ENCODE results near the gene ANO7. TPM values are rescaled to one million over a fixed set of nuclear protein-coding genes. Genes with fewer than 3 reads are reported as not detected.

The ANO7 gene
- total and polyA plus RNA-seq, 11 donors, result 0.67 to 3.0 (median 1.1) TPM

DNA sequence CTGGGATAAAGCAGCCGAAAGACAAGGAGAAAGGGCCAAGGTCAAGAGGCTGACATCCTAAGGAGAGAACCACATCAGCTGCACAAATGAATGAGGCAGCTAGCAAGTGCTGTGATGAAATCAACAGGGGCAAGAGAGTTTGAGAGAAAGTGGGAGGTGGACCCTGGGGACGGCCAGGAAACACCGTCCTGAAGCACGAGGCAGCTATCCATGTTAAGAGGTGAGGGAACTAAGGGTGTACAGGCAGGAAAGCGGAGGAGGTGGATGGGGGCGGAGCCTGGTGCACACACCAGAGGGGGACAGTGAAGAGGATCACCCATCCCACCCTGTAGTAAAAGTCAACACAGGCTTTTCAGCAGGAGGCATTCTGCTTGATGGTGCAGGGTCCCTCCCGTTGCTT is 74.6 kb downstream of the ANO7 start:
- no peaks in the 10 kb centered on the region for H3K9me3 ChIP-seq
- H3K4me3 ChIP-seq, result no peak overlapping the region
- peaks cover 0 to 5% (median 0%) of the 10 kb centered on the region in 12 donors for H3K4me1 ChIP-seq
- no peak overlapping the region for H3K27ac ChIP-seq
- WGBS, 4 donors, result 86 to 91% (median 89%) methylated on average over 7 of the region's 7 CpGs
- no peaks in the 10 kb centered on the region for H3K27me3 ChIP-seq
- H3K36me3 ChIP-seq, result peaks cover 0 to 100% (median 99%) of the 10 kb centered on the region in 9 donors
- DNase-seq, result no peak
- TF ChIP-seq, protein P1, sequence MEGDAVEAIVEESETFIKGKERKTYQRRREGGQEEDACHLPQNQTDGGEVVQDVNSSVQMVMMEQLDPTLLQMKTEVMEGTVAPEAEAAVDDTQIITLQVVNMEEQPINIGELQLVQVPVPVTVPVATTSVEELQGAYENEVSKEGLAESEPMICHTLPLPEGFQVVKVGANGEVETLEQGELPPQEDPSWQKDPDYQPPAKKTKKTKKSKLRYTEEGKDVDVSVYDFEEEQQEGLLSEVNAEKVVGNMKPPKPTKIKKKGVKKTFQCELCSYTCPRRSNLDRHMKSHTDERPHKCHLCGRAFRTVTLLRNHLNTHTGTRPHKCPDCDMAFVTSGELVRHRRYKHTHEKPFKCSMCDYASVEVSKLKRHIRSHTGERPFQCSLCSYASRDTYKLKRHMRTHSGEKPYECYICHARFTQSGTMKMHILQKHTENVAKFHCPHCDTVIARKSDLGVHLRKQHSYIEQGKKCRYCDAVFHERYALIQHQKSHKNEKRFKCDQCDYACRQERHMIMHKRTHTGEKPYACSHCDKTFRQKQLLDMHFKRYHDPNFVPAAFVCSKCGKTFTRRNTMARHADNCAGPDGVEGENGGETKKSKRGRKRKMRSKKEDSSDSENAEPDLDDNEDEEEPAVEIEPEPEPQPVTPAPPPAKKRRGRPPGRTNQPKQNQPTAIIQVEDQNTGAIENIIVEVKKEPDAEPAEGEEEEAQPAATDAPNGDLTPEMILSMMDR (IDR thresholded peaks at IDR 0.05), result no peak
- no peak for TF ChIP-seq POLR2A (IDR thresholded peaks at IDR 0.05)
- ATAC-seq, result no peak
- intact Hi-C loops (cut with DNase I), result no loop called here

DNA sequence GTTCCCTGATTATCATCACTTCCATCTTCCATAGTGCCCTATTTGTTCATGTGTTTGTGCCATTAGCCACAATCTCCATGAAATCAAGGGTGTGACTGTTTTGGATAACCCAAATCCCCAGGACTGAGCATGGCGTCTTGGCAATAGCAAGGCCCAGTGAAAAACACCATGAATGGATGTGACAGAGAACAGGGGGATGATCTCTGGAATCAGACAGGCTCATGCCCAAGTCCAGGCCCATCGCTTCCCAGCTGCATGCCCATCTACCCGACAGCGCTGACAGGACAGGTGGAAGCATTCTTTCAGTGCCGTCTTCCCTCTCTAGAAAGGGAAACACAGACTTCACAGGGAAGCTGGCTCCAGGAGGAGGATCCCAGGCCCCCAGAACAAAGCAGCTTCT is 77.0 kb downstream of the ANO7 start:
- DNase-seq (peak in 1 of 5 donors; percentile 11), ATAC-seq (no peak)
- intact Hi-C loops (cut with DNase I), result no loop called here
- Histone ChIP-seq H3K9me3 (no peaks in the 10 kb centered on the region), H3K27me3 (no peaks in the 10 kb centered on the region), H3K36me3 (peaks cover 0 to 86% (median 77%) of the 10 kb centered on the region in 9 donors), H3K4me3 (no peak overlapping the region), H3K27ac (no peak overlapping the region), H3K4me1 (peaks cover 0 to 29% (median 20%) of the 10 kb centered on the region in 12 donors)
- WGBS, 4 donors, result 86 to 96% (median 90%) methylated on average over 4 to 5 of the region's 5 CpGs
- TF ChIP-seq, protein P1 (IDR thresholded peaks at IDR 0.05), result no peak
- TF ChIP-seq POLR2A (IDR thresholded peaks at IDR 0.05), result no peak

DNA sequence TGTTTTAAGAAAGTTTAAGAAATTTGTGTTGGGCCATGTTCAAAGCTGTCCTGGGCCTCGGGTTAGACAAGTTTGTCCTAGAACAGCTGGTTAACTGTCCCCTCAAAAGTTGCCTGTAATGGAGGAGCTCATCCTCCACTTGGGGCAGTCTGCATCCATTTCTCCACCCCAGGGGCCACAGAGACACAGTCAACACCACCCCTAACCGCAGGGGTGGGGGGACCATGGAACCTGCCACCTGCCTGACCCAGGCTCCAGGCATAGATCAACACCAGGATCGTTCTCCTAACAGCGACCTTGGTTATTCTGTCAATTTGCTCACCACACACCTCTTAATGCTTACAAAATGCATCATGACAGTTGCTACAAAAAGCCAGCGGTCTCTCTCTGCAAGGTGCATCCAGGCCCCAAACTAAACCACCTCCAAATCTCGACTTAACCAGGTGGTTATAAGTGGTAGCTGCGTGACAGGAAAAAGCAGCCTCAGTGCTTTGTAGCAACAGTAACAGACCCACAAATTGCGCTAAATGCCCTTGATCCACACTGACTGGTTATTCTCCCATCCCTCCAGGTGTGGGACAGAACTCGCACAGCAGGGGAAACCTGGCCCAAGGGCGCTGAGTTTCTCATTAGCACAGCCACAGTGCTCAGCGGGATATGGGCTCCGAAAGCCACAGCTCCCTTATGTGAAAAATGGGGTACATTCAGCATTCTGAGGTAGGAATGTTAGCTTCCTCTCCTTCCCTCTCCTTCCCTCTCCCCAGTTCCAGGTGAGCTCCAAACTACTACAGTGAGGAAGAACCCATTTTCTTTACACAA is 79.0 kb downstream of the ANO7 start:
- H3K36me3 ChIP-seq, result peaks cover 0 to 66% (median 58%) of the 10 kb centered on the region in 9 donors
- H3K4me1 ChIP-seq, result peaks cover 0 to 40% (median 30%) of the 10 kb centered on the region in 12 donors
- intact Hi-C loops (cut with DNase I), result no loop called here
- no peaks in the 10 kb centered on the region for H3K9me3 ChIP-seq
- TF ChIP-seq, protein P1 (IDR thresholded peaks at IDR 0.05), result no peak
- no peak for TF ChIP-seq POLR2A (IDR thresholded peaks at IDR 0.05)
- H3K4me3 ChIP-seq, result no peak overlapping the region
- peak in 1 of 5 donors; percentile 6 for DNase-seq
- no peak for ATAC-seq
- WGBS, 4 donors, result 79 to 85% (median 83%) methylated on average over 12 of the region's 12 CpGs
- no peaks in the 10 kb centered on the region for H3K27me3 ChIP-seq
- H3K27ac ChIP-seq, result no peak overlapping the region

DNA sequence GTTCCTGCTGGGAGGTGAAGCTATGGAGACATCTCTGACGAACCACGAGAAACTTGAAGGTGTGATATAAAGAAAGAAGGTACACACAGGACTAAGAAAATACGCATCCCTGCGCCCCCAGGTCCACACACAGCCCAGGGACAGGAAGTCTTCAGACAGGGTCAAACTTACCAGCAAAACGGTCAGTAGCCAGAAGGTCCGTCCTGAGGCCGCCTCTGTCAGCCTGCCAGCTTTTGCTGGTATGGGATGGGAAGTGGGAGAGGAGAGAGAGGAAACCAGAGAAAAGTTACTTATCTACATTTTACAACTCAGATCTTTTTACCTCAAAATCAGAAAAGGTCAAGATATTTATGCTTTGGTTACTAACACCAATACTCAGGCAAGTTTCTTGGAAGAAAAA is 79.8 kb downstream of the ANO7 start:
- H3K9me3 ChIP-seq, result no peaks in the 10 kb centered on the region
- no peak for TF ChIP-seq POLR2A (IDR thresholded peaks at IDR 0.05)
- TF ChIP-seq, protein P1 (IDR thresholded peaks at IDR 0.05), result no peak
- H3K4me1 ChIP-seq, result peaks cover 0 to 45% (median 34%) of the 10 kb centered on the region in 12 donors
- H3K36me3 ChIP-seq, result peaks cover 0 to 58% (median 49%) of the 10 kb centered on the region in 9 donors
- WGBS, 4 donors, result 63 to 69% (median 64%) methylated on average over 7 of the region's 7 CpGs
- H3K4me3 ChIP-seq, result no peak overlapping the region
- peak in 1 of 5 donors; percentile 22 for DNase-seq
- ATAC-seq, result no peak
- intact Hi-C loops (cut with DNase I), result no loop called here
- H3K27ac ChIP-seq, result no peak overlapping the region
- H3K27me3 ChIP-seq, result no peaks in the 10 kb centered on the region
